GM21381 (cell line): ENCODE measurements around the gene SPARC.

Source experiments
- ATAC-seq: cut with Tn5 transposase; IDR thresholded peaks from one replicate; pipeline ENCODE4 v1.9.1; 2021; ENCODE audit warnings: mild to moderate bottlenecking, moderate library complexity; ENCODE audit not compliant: unreplicated experiment

SPARC gene

GRCh38 chr5:151628112-151628823, 58.4 kb downstream of the SPARC start:
- no peak for ATAC-seq

GRCh38 chr5:151627650-151628049, 59.1 kb downstream of the SPARC start:
- no peak for ATAC-seq

GRCh38 chr5:151625285-151625684, 61.4 kb downstream of the SPARC start:
- ATAC-seq: no peak

GRCh38 chr5:151624476-151624875, 62.2 kb downstream of the SPARC start:
- ATAC-seq: no peak

- ATAC-seq: no peak
Observed at GRCh38 chr5:151622367-151623088, 64.2 kb downstream of the SPARC start.

- ATAC-seq: no peak
Observed at GRCh38 chr5:151620461-151620840, 66.3 kb downstream of the SPARC start.

- no peak for ATAC-seq
Observed at GRCh38 chr5:151619812-151620460, 66.8 kb downstream of the SPARC start.

- no peak for ATAC-seq
Observed at GRCh38 chr5:151618907-151619306, 67.8 kb downstream of the SPARC start.

- no peak for ATAC-seq
Observed at GRCh38 chr5:151617841-151618710, 68.6 kb downstream of the SPARC start.

- ATAC-seq: no peak
Observed at GRCh38 chr5:151617383-151617840, 69.3 kb downstream of the SPARC start.

GRCh38 chr5:151615431-151615830, 71.3 kb downstream of the SPARC start:
- ATAC-seq: no peak

- no peak for ATAC-seq
Observed at GRCh38 chr5:151614565-151614964, 72.2 kb downstream of the SPARC start.

- peak; percentile 79 for ATAC-seq
Observed at GRCh38 chr5:151612689-151613427, 73.9 kb downstream of the SPARC start.

GRCh38 chr5:151611127-151611775, 75.5 kb downstream of the SPARC start:
- ATAC-seq: no peak
